ENCODE measurements around the gene SHC2.

DNA sequence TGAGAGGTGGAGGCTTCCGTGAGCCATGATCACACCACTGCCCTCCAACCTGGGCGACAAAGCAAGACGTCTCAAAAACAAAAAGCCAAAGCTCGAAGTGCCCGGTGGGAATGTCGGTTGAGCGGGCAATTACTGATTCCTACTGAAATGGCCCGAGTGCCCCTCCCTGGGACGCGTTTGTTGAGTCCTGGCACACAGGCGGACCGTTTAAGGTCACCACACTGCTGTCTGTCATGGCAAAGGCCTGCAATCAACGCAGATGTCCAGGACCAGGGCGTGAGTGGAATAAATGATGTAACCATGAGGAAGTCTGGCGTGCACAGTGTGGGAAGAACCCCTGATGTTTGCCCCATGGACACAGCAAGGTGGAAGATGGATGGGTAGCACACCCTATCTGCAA lies 32.7 kb downstream of the SHC2 start:
- TF ChIP-seq, protein P1, sequence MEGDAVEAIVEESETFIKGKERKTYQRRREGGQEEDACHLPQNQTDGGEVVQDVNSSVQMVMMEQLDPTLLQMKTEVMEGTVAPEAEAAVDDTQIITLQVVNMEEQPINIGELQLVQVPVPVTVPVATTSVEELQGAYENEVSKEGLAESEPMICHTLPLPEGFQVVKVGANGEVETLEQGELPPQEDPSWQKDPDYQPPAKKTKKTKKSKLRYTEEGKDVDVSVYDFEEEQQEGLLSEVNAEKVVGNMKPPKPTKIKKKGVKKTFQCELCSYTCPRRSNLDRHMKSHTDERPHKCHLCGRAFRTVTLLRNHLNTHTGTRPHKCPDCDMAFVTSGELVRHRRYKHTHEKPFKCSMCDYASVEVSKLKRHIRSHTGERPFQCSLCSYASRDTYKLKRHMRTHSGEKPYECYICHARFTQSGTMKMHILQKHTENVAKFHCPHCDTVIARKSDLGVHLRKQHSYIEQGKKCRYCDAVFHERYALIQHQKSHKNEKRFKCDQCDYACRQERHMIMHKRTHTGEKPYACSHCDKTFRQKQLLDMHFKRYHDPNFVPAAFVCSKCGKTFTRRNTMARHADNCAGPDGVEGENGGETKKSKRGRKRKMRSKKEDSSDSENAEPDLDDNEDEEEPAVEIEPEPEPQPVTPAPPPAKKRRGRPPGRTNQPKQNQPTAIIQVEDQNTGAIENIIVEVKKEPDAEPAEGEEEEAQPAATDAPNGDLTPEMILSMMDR (IDR thresholded peaks at IDR 0.05): no peak
- TF ChIP-seq POLR2AphosphoS5 (IDR thresholded peaks at IDR 0.05): no peak
